DMS153 (cell line): ENCODE results near the gene SUPT3H.

ENCODE experiments used
- DNase-seq: peaks from one replicate; lab custom pipeline; 2025; lab: John Stamatoyannopoulos, UW

Gene SUPT3H

DNA sequence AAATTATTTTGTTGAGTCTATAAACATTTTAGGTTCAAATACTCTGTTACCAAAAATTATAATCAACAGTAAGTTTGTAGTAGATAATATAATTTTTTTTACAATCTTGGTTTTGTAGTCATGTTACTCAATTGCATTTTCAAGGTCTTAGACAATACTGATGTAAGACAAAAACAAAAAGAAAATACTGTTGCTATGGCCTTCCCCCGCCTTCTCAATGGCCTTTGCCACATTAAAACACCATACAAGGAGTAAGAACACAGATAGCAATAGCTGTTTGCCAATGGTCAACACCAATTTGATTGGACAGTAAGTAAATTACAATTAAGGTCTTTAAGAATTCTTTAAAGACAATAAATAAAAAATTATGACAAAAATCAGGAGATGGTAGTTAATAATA lies 540.0 kb downstream of the SUPT3H start:
- no peak for DNase-seq

GRCh38 chr6:44837255-44837654 lies 540.5 kb downstream of the SUPT3H start:
- no peak for DNase-seq

- DNase-seq, result no peak
These were observed 544.5 kb downstream of the SUPT3H start for GRCh38 chr6:44833248-44833647.

DNA sequence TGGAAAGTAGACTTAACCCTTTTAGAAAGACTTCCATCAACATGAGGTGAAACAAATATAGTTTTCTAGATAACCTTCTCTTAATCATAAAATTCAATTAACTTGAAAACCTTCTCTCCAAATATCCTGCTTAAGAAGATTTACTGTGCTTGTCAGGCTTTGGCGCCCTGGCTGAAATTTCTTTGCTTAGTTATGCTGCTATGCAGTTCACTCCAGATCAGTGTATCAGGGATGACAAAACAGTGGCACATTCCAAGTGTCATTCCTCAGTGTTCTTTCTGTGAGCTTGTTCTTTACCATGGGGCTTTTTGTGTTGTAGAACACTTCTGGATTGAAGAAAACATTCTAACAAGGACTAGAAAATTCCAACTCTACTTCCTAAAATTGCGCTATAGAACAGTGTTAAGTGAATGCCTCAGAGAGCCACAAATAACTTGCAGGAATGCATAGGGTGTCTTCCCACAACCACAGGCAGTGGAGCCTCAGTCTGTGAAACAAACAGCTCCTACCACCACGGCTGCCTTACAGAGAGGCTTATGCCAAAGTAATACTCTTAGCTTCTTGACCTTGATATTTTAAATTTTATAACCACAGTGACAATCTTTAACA lies 546.6 kb downstream of the SUPT3H start:
- no peak for DNase-seq

GRCh38 chr6:44829836-44830235 lies 547.9 kb downstream of the SUPT3H start:
- no peak for DNase-seq

GRCh38 chr6:44828780-44829179 lies 549.0 kb downstream of the SUPT3H start:
- no peak for DNase-seq

DNA sequence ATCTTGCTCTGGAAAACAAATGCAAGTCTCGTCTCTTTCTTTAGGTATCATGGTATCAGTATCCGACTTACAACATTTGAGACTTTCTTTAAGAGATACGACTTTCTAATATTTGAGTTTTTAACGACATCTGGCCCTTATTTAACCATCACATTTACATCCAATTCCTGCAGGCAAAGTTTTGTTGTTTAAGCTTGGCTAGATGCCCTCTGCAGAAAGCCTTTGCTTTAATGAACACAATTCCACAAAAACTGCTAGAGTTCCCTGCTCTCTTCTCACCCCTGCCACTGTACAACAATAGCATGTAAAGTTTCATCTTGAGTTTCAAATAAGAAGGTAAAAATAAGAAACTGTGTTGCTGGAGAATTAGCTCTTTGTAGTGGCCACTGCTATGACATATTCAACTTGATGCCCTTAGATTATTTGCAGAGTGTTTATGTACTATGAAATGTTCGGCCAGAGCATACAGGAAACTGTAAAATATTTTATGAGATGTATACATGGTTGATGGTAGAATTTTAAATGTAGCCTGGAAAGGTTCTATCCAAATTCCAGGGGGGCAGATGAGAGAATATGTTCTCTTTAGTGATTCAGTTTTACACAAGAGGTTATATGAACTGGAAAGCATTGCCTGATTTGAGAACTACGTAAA lies 551.6 kb downstream of the SUPT3H start:
- DNase-seq, result no peak

DNA sequence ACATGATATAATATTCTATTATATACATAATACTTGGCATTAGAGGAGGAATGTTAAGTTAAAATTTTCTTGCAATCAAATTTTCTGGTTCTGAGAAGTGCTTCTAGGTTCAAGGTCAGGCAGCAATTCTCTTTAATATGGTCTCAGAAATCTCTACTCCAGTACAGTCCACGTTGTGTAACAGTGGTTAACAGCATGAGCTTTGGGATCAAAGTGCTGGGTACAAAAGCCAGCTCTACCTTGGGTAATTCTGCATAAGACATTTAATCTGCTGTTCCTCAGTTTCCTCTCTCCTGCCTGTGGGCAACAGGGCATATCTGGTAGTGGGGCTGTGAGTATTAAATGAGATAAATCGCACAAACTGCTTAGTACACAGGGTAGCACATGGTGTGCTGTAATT lies 552.5 kb downstream of the SUPT3H start:
- no peak for DNase-seq

GRCh38 chr6:44824567-44824966 lies 553.2 kb downstream of the SUPT3H start:
- DNase-seq, result no peak

- DNase-seq, result no peak
These were observed 557.0 kb downstream of the SUPT3H start for GRCh38 chr6:44820759-44821158.

DNA sequence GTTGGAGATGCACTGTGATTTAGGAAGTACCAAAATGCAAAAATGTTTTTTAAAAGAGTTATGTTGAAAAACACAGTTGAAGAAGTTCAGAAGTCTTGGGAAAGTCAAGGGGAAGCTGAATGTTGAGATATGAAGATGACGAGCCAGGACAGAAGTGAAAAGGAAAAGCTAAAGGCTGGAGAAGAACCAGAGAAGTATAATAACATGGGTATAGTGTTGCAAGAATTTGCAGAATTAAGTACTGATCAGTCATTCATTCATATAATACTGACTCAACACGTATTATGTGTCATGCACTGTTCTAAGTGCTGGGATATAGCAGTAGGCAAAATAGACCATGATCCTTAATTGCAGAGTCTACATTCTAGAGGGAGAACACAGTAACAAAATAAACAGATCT lies 557.4 kb downstream of the SUPT3H start:
- no peak for DNase-seq

- DNase-seq, result no peak
These were observed 566.3 kb downstream of the SUPT3H start for GRCh38 chr6:44811456-44811855.

GRCh38 chr6:44809258-44809657 lies 568.5 kb downstream of the SUPT3H start:
- DNase-seq, result no peak

GRCh38 chr6:44808148-44808547 lies 569.6 kb downstream of the SUPT3H start:
- no peak for DNase-seq

DNA sequence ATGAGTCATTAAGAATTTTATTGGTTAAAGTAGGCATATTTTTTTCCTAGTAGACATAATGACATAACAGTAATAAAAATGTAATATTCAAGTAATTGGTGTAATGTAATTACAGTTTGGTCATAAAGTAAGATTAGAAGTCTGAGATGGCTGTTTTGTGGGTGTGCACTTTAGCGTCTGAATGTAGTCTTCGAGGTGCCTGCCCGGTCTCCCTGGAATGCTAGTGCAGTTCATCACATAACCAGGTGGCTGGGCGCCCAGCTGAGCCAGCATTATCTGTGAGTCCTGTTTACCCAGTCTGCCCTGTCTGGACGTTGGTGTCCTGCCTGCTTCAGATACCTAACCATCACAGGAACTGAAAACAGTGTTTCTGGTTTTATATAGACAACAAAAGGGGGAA lies 571.1 kb downstream of the SUPT3H start:
- no peak for DNase-seq

- DNase-seq, result no peak
These were observed 572.4 kb downstream of the SUPT3H start for GRCh38 chr6:44805238-44805846.

- DNase-seq, result no peak
These were observed 573.1 kb downstream of the SUPT3H start for GRCh38 chr6:44804546-44805159.

- DNase-seq, result no peak
These were observed 573.7 kb downstream of the SUPT3H start for GRCh38 chr6:44804016-44804415.

GRCh38 chr6:44800784-44801592 lies 576.7 kb downstream of the SUPT3H start:
- DNase-seq, result no peak

DNA sequence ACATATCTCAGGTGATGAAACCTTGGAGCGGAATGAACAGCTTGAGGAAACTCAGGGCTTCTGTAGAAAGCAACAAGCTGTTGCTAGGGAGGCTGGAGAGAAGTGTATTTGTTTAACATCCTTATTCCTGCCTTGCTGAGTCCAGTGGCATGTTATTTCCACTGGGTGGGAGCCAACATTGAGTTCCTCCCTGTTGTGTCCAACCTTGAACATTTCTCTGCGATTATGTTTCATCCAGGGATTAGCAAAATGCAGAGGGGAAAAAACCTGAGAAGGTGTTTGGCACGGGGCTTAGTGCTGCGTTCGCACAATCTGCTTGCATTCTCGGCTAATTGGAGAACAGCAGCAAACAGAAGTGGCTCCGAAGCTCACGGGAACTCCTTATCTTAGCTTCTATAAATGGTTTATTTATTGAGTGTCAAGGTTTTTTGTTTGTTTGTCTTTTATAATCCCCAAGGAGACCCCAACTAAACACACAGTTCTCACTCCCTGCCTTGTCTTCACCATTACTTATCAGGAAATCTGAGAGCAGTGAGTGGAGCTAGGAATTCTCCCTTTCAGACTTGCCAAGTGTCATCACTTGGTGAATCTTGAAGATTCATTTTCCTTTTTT lies 577.5 kb downstream of the SUPT3H start:
- peak; percentile 51 for DNase-seq

GRCh38 chr6:44797746-44798145 lies 580.0 kb downstream of the SUPT3H start:
- DNase-seq, result no peak

DNA sequence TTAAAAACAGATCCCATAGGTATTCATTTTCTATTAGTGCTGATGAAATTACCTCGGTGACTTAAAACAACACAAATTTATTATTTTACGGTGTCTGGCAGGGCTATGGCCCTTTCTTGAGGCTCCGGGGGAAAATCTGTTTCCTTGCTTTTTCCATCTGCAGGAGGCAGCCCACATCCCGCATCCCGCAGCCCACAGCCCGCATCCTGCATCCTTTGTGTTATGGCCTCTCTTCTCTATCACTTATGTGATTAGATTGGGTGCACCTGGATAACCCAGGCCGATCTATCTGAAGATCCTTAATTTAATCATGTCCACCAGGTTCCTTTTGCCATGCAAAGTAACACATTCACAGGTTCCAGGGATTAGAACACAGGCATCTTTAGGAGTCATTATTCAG lies 582.4 kb downstream of the SUPT3H start:
- no peak for DNase-seq
